OCI-LY1 (cell line): ENCODE data around the gene ZBTB7C.

Source experiments
- H2AFZ ChIP-seq: fragments of 200-600 bp; sonication (generic), shearing (Covaris generic); 2 replicates; pipeline ENCODE4 v1.6.0; 2014; ENCODE audit warnings: antibody characterized with exemption, mild to moderate bottlenecking, low read length
- H3F3A ChIP-seq: fragments of 200-600 bp; sonication (generic), shearing (Covaris generic); 2 replicates; pipeline ENCODE4 v1.6.0; 2014; ENCODE audit warnings: mild to moderate bottlenecking, antibody characterized with exemption, low read length, moderate library complexity; ENCODE audit not compliant: insufficient read depth
- H3K27ac ChIP-seq: fragments of 200-600 bp; sonication (generic); 2 replicates; pipeline ENCODE4 v1.5.1; 2014; ENCODE audit warnings: low read length, mixed run types, mild to moderate bottlenecking, low read depth; ENCODE audit not compliant: poor library complexity, severe bottlenecking
- H3K27me3 ChIP-seq: fragments of 200-600 bp; sonication (generic); 2 replicates; pipeline ENCODE4 v1.6.0; 2014; ENCODE audit warnings: antibody characterized with exemption, mild to moderate bottlenecking, low read length, moderate library complexity; ENCODE audit not compliant: insufficient read depth
- H3K36me3 ChIP-seq: fragments of 200-600 bp; sonication (generic); 2 replicates; pipeline ENCODE4 v1.6.1; 2014; ENCODE audit warnings: mild to moderate bottlenecking, antibody characterized with exemption, low read length, moderate library complexity, mixed read lengths; ENCODE audit not compliant: insufficient read depth
- H3K4me1 ChIP-seq: fragments of 200-600 bp; sonication (generic); 2 replicates; pipeline ENCODE4 v1.5.1; 2014; ENCODE audit warnings: mild to moderate bottlenecking, low read length, moderate library complexity; ENCODE audit not compliant: insufficient read depth, severe bottlenecking
- H3K4me2 ChIP-seq: fragments of 200-600 bp; sonication (generic), shearing (Covaris generic); 2 replicates; pipeline ENCODE4 v1.6.1; 2014; ENCODE audit warnings: low read length
- H3K4me3 ChIP-seq: fragments of 200-600 bp; sonication (generic); 2 replicates; pipeline ENCODE4 v1.5.1; 2014; ENCODE audit warnings: low read length, low read depth, mild to moderate bottlenecking, mixed read lengths; ENCODE audit not compliant: poor library complexity, severe bottlenecking
- H3K79me2 ChIP-seq: fragments of 200-600 bp; shearing (Covaris generic); 2 replicates; pipeline ENCODE4 v1.6.1; 2016; ENCODE audit warnings: mixed run types, low read length, mixed read lengths; ENCODE audit not compliant: insufficient read depth
- H3K9ac ChIP-seq: fragments of 200-600 bp; sonication (generic), shearing (Covaris generic); 2 replicates; pipeline ENCODE4 v1.6.1; 2014; ENCODE audit warnings: mild to moderate bottlenecking, low read length, mixed read lengths
- H3K9me2 ChIP-seq: fragments of 200-600 bp; sonication (generic), shearing (Covaris generic); 2 replicates; pipeline ENCODE4 v1.6.1; 2014; ENCODE audit warnings: low read depth, mild to moderate bottlenecking, low read length, mixed read lengths
- H3K9me3 ChIP-seq: fragments of 200-600 bp; shearing (Covaris generic); 2 replicates; pipeline ENCODE4 v1.6.1; 2014; ENCODE audit warnings: low read length, mixed read lengths
- H4K20me1 ChIP-seq: fragments of 200-600 bp; sonication (generic), shearing (Covaris generic); 2 replicates; pipeline ENCODE4 v1.6.0; 2016; ENCODE audit warnings: mild to moderate bottlenecking, low read length; ENCODE audit not compliant: insufficient read depth
- CTCF ChIP-seq: fragments of 200-600 bp; sonication (generic), shearing (Covaris generic); IDR thresholded peaks from 2 replicates; pipeline ENCODE4 v1.5.1; 2017; ENCODE audit warnings: mild to moderate bottlenecking, antibody characterized with exemption, low read length, moderate library complexity, mixed read lengths
- EZH2 ChIP-seq: fragments of 200-600 bp; sonication (generic), shearing (Covaris generic); IDR thresholded peaks from 2 replicates; pipeline ENCODE4 v1.8.0; 2017; ENCODE audit warnings: borderline replicate concordance, mixed run types, mild to moderate bottlenecking, antibody characterized with exemption, low read length, moderate library complexity, mixed read lengths

Gene ZBTB7C

DNA sequence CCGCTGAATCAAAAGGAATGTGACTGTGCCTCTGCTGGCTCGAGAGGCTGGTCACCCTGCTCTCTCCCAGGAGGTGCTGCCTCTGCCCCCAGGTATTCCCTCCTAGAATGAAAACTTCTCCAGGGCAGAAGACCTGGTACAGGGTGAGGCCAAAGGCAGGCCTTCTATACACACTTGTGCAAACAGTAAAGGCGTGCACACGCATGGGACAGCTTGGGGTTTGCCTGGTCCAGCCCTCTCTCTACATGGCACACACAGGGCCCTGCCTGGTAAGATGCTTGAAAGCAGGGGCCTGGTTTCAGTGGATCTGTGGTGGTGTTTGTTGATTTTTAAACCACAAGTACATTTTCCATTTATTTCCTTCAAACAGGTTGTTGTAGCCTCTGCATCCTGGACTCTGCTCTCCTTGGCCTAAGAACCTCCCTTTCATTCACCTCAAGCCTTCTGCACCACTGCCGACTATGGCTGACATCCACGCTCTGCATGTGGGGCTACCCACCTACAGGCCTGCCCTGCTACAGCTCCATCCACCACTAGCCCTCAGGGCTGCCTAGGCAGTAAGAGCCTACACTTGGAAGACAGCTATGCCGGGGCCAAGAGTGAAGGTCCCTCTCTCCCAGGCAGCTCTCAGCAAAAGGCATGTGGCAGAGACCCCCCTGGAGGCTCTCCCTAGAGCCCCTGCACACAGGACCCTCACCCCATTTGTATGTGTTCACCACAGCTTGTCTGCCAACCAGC lies 190.7 kb downstream of the ZBTB7C start:
- Histone ChIP-seq H2AFZ (no peak overlapping the region), H3K4me1 (no peaks in the 10 kb centered on the region), H3K9me3 (no peaks in the 10 kb centered on the region), H3K4me3 (no peak overlapping the region), H3K79me2 (no peaks in the 10 kb centered on the region), H3K36me3 (no peaks in the 10 kb centered on the region), H3K27ac (no peak overlapping the region), H4K20me1 (no peaks in the 10 kb centered on the region), H3K27me3 (no peaks in the 10 kb centered on the region), H3F3A (no peaks in the 10 kb centered on the region), H3K4me2 (no peak overlapping the region), H3K9ac (no peak overlapping the region), H3K9me2 (no peaks in the 10 kb centered on the region)
- no peak for TF ChIP-seq CTCF
- TF ChIP-seq EZH2: no peak

DNA sequence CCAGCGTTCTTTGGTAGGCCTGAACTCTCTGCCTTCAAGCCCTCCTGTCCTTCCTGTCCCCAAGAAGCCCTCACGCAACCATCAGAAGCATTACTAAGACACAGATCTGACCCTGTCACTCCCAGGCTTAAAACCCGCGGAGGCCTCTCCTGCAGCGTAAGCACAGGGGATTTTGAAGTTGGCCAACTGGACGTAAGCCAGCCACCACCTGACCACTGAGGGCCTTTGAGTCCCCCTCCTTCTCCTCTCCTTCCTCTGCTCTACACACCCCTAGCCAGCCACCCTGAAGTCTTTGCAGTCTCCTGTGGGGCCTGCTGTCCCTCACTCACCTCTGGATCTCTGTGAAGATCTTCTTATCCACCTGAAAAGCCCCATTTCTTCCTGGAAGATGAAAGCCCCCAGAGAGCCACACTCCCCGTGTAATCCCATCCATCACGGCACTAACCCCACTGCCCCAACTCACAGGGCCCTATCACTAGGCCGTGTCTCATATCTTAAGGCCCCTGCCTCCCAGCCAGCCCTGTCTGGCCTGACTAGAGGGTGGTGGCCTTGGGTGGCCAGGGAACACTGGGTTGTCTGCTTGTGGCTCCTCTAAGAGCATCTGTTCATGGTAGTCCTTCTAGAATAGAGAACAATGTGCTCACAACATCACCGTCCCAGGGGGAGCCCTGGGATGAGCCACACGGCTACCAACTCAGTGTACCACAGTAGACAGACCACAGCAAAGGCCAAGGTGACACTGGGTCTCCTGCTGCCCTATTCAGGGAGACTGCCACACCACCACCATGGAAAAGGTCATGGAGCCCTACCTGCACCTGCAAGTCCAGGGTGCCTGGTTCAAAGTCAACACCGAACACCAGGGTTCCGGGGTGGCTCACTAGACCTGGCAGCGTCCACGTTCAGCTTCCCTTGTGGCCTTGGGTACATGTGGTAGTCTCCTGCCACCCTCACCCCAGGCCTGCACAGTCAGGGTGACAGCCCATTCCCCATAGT lies 191.6 kb downstream of the ZBTB7C start:
- TF ChIP-seq EZH2: no peak
- TF ChIP-seq CTCF: no peak
- Histone ChIP-seq H3K4me2 (no peak overlapping the region), H3K4me1 (no peaks in the 10 kb centered on the region), H3K9me3 (no peaks in the 10 kb centered on the region), H3K9ac (no peak overlapping the region), H3K36me3 (no peaks in the 10 kb centered on the region), H2AFZ (no peak overlapping the region), H3K9me2 (no peaks in the 10 kb centered on the region), H3K27ac (no peak overlapping the region), H3F3A (no peaks in the 10 kb centered on the region), H3K79me2 (no peaks in the 10 kb centered on the region), H3K4me3 (no peak overlapping the region), H4K20me1 (no peaks in the 10 kb centered on the region), H3K27me3 (no peaks in the 10 kb centered on the region)

GRCh38 chr18:48216639-48217257 lies 192.4 kb downstream of the ZBTB7C start:
- no peaks in the 10 kb centered on the region for H4K20me1 ChIP-seq
- H3K4me1 ChIP-seq: no peaks in the 10 kb centered on the region
- no peak overlapping the region for H2AFZ ChIP-seq
- no peak overlapping the region for H3K4me3 ChIP-seq
- no peak overlapping the region for H3K9ac ChIP-seq
- no peaks in the 10 kb centered on the region for H3K27me3 ChIP-seq
- H3K4me2 ChIP-seq: no peak overlapping the region
- H3F3A ChIP-seq: no peaks in the 10 kb centered on the region
- no peaks in the 10 kb centered on the region for H3K36me3 ChIP-seq
- TF ChIP-seq EZH2: no peak
- no peak for TF ChIP-seq CTCF
- no peaks in the 10 kb centered on the region for H3K9me3 ChIP-seq
- H3K9me2 ChIP-seq: no peaks in the 10 kb centered on the region
- H3K79me2 ChIP-seq: no peaks in the 10 kb centered on the region
- no peak overlapping the region for H3K27ac ChIP-seq
